ENCODE data around the gene RAX2. TPM values are rescaled to one million over a fixed set of nuclear protein-coding genes. Genes with fewer than 3 reads are reported as not detected.
A peak's percentile ranks its signal among the peaks of the same experiment; 100 is the strongest.

Gene RAX2
- total RNA-seq, 2 experiments from 2014 or later = not detected

DNA sequence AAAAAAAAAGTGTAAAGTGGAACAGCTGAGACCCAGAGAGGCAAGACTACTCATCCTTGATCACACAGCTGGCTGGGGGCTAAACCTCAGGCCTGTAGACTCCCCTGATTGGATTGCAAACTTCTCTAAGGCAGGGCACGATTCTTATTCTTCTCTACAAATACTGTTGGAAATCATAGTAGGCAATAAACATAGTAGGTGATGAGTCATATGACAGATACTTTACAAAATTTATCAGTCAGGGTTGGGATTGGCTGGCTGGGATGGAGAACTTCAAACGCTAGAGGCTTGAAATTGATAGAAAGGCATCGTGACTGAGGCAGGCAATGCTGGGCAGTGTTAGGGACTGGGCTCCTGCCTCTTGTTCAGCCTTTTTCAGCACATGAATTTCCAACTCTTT, 20.1 kb upstream of the RAX2 start:
- POLR2A ChIA-PET = no interaction called here
- no peak for ATAC-seq (ENCODE audit: low read depth)

DNA sequence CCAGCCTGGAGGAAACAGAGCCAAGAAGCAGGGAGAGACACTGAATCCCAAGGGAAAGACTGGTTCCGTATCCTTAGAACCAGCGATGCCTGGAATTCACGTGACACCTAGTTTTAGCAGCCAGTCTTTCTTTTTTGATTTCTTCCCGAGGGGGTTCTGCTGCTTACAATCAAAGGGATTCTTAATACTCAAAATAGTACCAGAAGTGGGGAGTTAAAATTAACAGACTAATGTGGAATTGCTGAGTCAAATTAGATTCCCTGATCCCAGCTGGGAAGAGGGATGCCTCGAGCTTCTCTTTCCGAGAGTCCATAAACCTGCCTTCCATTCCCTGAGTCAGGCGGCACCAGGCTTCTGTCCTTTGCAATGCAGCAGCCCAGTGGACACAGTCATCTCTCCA, 18.9 kb upstream of the RAX2 start:
- H3K4me3 Mint-ChIP-seq = no peak overlapping the region
- H3K36me3 Mint-ChIP-seq = peaks cover 3% of the 10 kb centered on the region
- DNase-seq (no peak), ATAC-seq (ENCODE audit: low read depth) (no peak)
- H3K27ac Mint-ChIP-seq = no peak overlapping the region
- POLR2A ChIA-PET = no interaction called here
- peaks cover 5% of the 10 kb centered on the region for H3K4me1 Mint-ChIP-seq
- H3K27me3 Mint-ChIP-seq = no peaks in the 10 kb centered on the region
- H3K9me3 Mint-ChIP-seq = peaks cover 5% of the 10 kb centered on the region

More for the DNA sequence above, 20.1 kb upstream of the RAX2 start:
- H3K27me3 Mint-ChIP-seq = no peaks in the 10 kb centered on the region
- peaks cover 5% of the 10 kb centered on the region for H3K4me1 Mint-ChIP-seq
- peaks cover 11% of the 10 kb centered on the region for H3K9me3 Mint-ChIP-seq
- H3K36me3 Mint-ChIP-seq = peaks cover 9% of the 10 kb centered on the region
- H3K27ac Mint-ChIP-seq = no peak overlapping the region
- no peak overlapping the region for H3K4me3 Mint-ChIP-seq
- DNase-seq = no peak

DNA sequence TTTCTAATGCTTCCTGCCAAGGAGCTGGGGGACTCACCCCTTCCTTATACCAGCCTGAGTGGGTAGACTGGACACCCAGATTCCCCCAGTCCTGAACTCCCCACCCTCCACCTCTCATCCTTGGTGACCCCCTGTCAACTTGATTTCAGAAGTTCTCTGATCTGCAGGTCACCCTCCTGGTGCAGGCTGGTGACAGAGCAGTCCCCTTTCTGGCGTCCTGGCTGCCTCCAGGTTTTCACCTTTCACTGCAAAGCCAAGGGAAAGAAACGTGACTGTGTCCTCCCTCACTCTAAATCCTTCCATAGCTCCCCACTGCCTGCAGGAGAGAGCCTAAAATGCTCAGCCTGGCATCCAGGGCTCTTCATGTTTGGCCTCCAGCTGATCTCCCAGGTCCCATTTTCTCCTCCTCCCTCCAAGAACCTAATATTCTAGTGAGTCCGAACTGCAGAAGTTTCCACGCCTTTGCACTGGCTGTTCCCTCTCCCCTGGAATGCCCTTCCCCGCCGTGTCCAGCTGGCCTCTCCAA, 18.2 kb upstream of the RAX2 start:
- Mint-ChIP-seq H3K4me3 (no peak overlapping the region), H3K27ac (no peak overlapping the region), H3K27me3 (no peaks in the 10 kb centered on the region), H3K4me1 (peaks cover 5% of the 10 kb centered on the region), H3K36me3 (peaks cover 3% of the 10 kb centered on the region), H3K9me3 (peaks cover 5% of the 10 kb centered on the region)
- POLR2A ChIA-PET = interaction anchor here (0.7 kb wide), 1 partner anchor 93 kb away, joined by 3 read pairs; no protein-coding TSS in a partner anchor
- ATAC-seq (ENCODE audit: low read depth) = no peak
- no peak for DNase-seq

DNA sequence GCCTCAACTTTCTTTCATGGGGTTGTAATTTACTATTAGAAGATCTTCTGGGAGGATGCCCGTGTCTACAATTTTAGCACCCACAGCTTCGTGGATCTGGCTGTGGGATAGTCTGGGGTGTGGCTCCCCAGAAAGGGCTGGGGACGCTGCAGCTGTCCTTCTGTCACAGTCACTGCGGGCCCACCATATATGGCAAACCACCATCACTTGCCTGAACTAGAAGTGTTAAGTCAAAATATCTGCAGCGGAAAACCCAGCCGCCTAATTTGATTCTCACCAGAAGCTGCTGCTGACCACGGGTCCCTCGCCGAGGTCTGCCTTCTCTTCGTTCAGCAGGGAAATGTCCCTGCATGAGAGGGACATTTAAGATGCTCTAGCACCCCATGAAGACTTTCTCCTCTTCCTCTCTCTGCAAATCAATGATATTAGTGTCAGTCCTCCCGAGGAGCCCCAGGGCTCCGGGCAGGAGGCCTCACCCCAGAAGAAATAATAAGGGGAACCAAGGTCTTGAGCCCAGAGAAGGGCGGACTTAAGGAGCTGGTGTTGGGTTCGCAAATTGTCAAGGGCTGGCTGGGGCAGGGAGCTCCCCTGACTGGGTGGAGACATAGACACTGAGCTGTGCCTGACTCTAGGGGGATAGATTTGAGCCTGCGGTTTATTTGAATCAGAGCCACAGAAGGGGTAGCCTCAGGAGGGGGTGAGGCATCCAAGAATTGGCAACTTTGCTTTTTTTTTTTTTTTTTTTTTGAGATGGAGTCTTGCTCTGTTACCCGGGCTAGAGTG, 17.2 kb upstream of the RAX2 start:
- no peak overlapping the region for H3K4me3 Mint-ChIP-seq
- no peak for DNase-seq
- POLR2A ChIA-PET = interaction anchor here (0.7 to 2.0 kb wide), 4 partner anchors 8 to 92 kb away, joined by 3 to 5 read pairs (median 3); no protein-coding TSS in a partner anchor
- peaks cover 8% of the 10 kb centered on the region for H3K4me1 Mint-ChIP-seq
- no peak for ATAC-seq (ENCODE audit: low read depth)
- H3K36me3 Mint-ChIP-seq = peaks cover 5% of the 10 kb centered on the region
- peak overlapping the region; percentile 56 for H3K27ac Mint-ChIP-seq
- H3K27me3 Mint-ChIP-seq = no peaks in the 10 kb centered on the region
- peaks cover 5% of the 10 kb centered on the region for H3K9me3 Mint-ChIP-seq

DNA sequence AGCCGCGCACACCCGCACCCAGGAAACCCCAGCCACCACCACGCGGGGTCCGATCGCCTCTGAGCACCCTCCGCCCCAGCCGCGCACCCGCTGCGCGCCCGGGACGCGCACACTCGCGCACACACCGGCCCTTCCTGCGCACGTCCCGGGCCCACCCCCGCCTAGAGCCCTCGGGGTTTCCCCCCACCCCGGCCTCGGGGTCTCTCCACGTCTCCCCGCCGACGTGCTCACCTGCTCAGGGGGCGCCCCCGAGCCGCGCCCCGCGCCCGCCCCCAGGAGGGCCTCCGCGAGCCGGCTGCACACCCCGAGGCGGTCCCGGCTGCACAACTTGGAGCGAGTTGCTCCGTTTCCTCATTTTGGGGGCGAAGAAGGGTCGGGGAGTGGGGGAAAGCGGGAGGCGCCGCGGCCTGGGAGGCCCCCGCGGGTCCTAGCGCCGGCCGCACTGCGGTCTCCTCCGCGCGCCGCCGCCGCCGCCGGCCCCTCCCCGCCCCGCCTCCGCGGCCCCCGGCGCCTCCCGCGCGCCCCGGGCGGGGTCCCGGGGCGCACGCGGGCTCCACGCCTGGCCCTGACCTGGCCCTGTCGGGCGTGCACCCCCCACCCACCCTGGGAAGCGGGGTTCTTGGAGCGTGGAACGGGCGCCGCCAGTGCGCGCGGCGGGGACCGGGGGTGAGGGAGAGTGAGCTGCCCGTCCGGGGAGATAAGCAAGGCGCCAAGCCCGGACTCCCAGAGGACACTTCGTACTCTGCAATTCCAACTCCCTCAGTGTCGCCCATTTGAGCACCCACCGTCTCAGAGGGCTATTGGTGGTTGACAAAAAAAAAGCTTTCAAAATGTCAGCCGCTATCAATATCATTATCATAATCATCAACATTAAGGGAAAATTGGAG, 14.2 kb upstream of the RAX2 start, which contains the start of gene MATK:
Gene MATK, minus strand, starts transcription at position 444 of the 887 bp plus-strand sequence. CDS start 1,246 bp downstream, outside the sequence.
- DNase-seq (peak; percentile 66), ATAC-seq (ENCODE audit: low read depth) (peak; percentile 43)
- H3K36me3 Mint-ChIP-seq = peaks cover 24% of the 10 kb centered on the region
- peak within 1 kb of the TSS; percentile 83 for H3K4me3 Mint-ChIP-seq
- POLR2A ChIA-PET = interaction anchor here (0.6 to 1.0 kb wide), 2 partner anchors 12 to 388 kb away, joined by 3 read pairs; no protein-coding TSS in a partner anchor
- H3K27me3 Mint-ChIP-seq = no peaks in the 10 kb centered on the region
- peaks cover 8% of the 10 kb centered on the region for H3K4me1 Mint-ChIP-seq
- peaks cover 11% of the 10 kb centered on the region for H3K9me3 Mint-ChIP-seq
- H3K27ac Mint-ChIP-seq = peak within 1 kb of the TSS; percentile 70

DNA sequence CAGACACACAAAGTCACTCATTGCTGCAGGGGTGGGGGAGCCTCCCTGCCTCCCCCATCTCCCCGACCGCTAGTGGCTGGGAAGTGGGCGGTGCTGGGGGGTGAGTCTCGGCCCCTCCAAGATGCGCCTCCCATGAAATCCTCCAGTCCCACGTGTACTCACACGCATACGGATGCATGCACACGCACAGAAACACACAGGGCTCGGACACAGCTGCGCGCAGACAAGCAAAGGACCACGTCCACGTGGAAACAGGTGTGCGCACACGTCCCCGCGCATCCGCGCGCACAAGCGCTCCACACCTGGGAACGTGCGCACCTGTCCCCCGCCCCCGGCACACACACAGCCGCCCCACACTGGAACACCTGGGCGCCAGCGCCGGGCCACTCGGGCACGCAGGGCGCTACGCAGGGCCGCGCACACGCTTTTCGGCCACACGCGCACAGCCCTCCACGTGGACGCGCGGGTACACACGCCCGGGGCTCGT, 13.5 kb upstream of the RAX2 start:
- peaks cover 10% of the 10 kb centered on the region for H3K9me3 Mint-ChIP-seq
- DNase-seq = no peak
- POLR2A ChIA-PET = interaction anchor here (0.6 to 1.0 kb wide), 2 partner anchors 17 to 27 kb away, joined by 4 read pairs; no protein-coding TSS in a partner anchor
- H3K27ac Mint-ChIP-seq = peak overlapping the region; percentile 70
- peaks cover 8% of the 10 kb centered on the region for H3K4me1 Mint-ChIP-seq
- peak overlapping the region; percentile 83 for H3K4me3 Mint-ChIP-seq
- H3K27me3 Mint-ChIP-seq = no peaks in the 10 kb centered on the region
- H3K36me3 Mint-ChIP-seq = peaks cover 24% of the 10 kb centered on the region
- peak; percentile 40 for ATAC-seq (ENCODE audit: low read depth)

DNA sequence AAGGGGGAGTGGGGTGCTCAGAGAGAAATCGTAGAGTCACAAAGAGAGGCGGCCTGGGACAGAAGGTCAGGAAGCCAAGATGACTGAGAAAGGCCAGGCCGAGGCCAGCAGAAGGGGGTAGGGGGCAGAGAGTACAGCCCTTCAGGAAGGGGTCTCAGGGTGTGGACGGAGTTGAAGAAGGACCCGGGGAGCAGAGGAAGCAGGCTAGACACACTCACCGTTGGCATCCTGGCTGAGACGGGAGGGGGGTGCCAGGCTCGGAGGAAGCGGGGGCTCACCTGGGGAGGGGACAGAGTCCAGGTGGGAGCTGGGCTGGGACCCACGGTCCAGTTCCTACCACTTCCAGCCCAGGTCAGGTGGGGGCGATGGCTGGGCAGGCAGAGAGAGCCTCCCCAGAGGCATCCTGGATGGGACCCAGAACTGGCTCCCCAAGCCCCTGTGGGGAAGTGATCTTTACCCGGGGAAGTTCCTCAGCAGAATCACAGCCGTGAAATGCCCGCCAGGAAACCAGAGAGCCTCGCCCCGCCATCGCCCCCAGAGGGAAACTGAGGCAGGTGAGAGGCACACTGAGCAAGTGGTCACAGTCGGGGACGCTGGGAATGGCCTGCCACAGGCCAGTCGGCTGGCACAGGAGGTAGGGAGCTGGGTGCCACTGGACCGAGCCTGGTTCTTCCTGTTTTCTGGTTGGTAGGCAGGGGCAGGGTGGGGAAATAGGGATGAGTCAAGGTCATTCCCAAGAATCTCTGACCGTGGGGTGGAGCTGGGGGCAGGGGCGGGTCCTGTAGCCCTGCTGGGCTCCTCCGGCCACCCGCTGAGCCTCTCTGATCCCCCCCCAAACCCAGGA, 12.8 kb upstream of the RAX2 start:
- no peaks in the 10 kb centered on the region for H3K27me3 Mint-ChIP-seq
- DNase-seq (no peak), ATAC-seq (ENCODE audit: low read depth) (no peak)
- H3K36me3 Mint-ChIP-seq = peaks cover 24% of the 10 kb centered on the region
- H3K9me3 Mint-ChIP-seq = peaks cover 10% of the 10 kb centered on the region
- H3K4me1 Mint-ChIP-seq = peaks cover 8% of the 10 kb centered on the region
- H3K27ac Mint-ChIP-seq = peak overlapping the region; percentile 75
- POLR2A ChIA-PET = interaction anchor here (0.6 to 1.5 kb wide), 4 partner anchors 13 to 28 kb away, joined by 4 read pairs; no protein-coding TSS in a partner anchor
- peak overlapping the region; percentile 83 for H3K4me3 Mint-ChIP-seq

DNA sequence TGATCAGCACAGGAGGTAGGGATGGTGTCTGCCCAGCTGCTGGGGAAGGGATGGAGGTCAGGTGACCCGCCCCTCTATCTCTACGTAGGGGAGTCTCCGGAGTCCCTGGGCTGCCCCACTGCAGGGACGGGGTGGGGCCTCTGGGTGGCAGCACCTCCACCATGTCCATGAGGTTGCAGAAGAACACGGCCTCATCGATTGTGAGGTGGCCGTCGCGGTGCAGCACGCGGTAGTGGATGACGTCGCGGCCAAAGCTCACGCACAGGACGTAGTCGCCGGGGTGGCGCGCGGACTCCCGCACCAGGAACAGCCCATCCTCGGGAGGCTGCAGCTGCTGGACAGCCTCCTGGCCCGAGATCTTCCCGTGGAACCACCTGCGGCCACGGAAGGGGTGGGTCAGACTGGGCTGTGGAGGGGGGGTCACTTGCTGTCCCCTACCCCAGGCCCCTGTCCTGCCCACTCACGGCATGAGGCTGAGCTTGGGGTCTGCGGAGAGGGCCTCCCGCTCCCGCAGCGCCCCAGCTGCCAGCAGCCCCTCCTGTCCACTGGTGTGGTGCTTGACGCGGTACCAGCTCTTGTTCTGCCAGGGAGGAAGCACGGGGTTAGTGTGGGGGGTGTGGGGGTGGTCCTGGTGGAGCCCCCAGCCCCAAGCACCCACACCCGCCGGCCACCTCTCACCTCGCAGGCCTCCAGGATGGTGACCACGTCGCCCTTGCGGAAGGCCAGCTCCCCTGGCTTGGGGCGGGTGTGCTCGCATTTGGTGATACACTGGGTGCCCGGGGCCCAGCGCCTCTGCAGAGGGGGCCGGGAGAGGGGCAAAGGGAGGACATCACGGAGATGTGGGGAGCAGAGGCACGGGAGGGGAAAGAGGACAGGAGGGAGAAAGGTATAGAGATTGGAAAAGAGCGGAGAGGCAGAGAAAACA, 11.9 kb upstream of the RAX2 start:
- Mint-ChIP-seq H3K9me3 (peaks cover 10% of the 10 kb centered on the region), H3K4me3 (peak overlapping the region; percentile 83), H3K27me3 (no peaks in the 10 kb centered on the region), H3K27ac (no peak overlapping the region), H3K4me1 (peaks cover 4% of the 10 kb centered on the region), H3K36me3 (peaks cover 24% of the 10 kb centered on the region)
- peak; percentile 55 for DNase-seq
- peak; percentile 19 for ATAC-seq (ENCODE audit: low read depth)
- POLR2A ChIA-PET = interaction anchor here (0.6 to 1.5 kb wide), 3 partner anchors 13 to 305 kb away, joined by 4 to 6 read pairs (median 4); no protein-coding TSS in a partner anchor

DNA sequence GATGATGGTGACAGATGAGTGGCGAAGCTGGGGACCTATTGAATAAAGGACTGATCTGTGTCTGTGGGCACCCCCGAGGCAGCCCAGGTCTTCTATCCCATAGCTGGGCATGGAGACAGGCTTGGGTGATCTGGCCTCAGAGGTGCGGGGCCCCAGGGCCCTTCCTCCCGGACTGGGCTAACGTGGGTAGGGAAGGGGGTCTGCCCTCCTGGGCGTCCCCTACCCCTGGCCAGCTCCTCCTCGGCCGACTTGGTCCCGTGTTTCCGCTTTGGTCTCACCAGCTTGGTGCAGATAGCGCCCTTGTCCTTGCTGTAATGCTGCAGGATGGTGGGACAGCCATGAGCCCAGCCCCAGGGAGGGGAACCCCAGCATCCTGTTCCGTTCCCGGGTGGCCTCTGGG, 10.9 kb upstream of the RAX2 start:
- Mint-ChIP-seq H3K27ac (no peak overlapping the region), H3K36me3 (peaks cover 24% of the 10 kb centered on the region), H3K9me3 (peaks cover 10% of the 10 kb centered on the region), H3K27me3 (no peaks in the 10 kb centered on the region), H3K4me3 (no peak overlapping the region), H3K4me1 (peaks cover 4% of the 10 kb centered on the region)
- ATAC-seq (ENCODE audit: low read depth) (no peak), DNase-seq (no peak)
- POLR2A ChIA-PET = interaction anchor here (0.6 to 1.5 kb wide), 2 partner anchors 30 to 509 kb away, joined by 3 to 4 read pairs; no protein-coding TSS in a partner anchor

DNA sequence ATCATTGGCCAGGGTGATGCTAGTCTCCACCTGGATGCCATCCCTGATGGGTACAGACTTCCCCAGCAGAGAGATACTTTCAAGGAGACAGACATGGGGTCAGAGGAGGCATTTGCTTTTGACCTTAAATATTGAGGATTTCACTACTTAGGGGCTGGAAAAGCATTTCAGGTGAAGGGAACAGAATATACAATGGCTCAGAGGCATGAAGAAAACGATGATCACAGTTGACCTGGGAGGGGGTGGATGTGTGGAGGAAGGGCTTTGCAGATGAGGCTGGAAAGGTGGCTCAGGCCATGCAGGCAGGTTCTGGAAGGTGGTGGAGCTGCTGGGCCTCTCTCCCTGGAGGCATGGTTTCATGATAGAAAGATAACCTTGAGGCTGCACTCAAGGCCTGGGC, 10.3 kb upstream of the RAX2 start:
- Mint-ChIP-seq H3K27ac (no peak overlapping the region), H3K4me3 (no peak overlapping the region), H3K27me3 (no peaks in the 10 kb centered on the region), H3K4me1 (peaks cover 4% of the 10 kb centered on the region), H3K9me3 (peaks cover 10% of the 10 kb centered on the region), H3K36me3 (peaks cover 24% of the 10 kb centered on the region)
- DNase-seq (no peak), ATAC-seq (ENCODE audit: low read depth) (no peak)
- POLR2A ChIA-PET = interaction anchor here (0.6 kb wide), 1 partner anchor 509 kb away, joined by 3 read pairs; no protein-coding TSS in a partner anchor

DNA sequence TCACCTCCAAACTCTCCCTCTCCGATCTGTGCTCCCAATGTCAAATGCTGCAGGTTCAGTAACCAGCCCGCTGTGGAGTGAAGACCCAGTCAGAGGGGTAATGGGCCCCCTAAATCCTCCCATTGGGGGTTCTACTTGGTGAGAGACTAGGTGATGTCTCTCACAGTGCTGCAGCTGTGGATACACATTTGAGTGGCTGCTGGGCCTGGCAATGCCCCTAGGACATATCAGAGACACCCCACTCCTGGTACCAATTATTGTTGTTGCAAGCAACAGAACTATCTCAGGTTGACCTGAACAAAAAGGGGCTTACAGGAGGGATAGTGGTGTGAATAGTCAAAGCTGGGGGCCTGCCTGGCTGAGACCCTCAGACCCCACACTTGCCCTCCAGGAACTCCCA, 9.6 kb upstream of the RAX2 start:
- Mint-ChIP-seq H3K4me3 (no peak overlapping the region), H3K36me3 (peaks cover 24% of the 10 kb centered on the region), H3K27me3 (no peaks in the 10 kb centered on the region), H3K9me3 (peaks cover 10% of the 10 kb centered on the region), H3K27ac (no peak overlapping the region), H3K4me1 (peaks cover 4% of the 10 kb centered on the region)
- ATAC-seq (ENCODE audit: low read depth) = no peak
- POLR2A ChIA-PET = interaction anchor here (1.1 kb wide), 1 partner anchor 19 kb away, joined by 5 read pairs; the partner anchor contains the start of gene MRPL54
- DNase-seq = no peak
